Large intestine (tissue), 3 donors: ENCODE data around the gene RGS6. TPM values are rescaled to one million over a fixed set of nuclear protein-coding genes. Genes with fewer than 3 reads are reported as not detected.

Experiments
- DNase-seq, 2 donors: peaks; one replicate each; pipeline versions ENCODE4 v3.0.0 to v3.0.0-alpha.2; 2013
- H3K27ac ChIP-seq: one replicate; pipeline ENCODE4 v1.5.1; 2013; ENCODE audit warnings: low read length
- H3K27me3 ChIP-seq: 2 replicates; pipeline ENCODE4 v1.6.1; 2013; ENCODE audit warnings: low read length; ENCODE audit not compliant: control insufficient read depth, insufficient read depth
- H3K36me3 ChIP-seq: 2 replicates; pipeline ENCODE4 v1.6.1; 2013; ENCODE audit warnings: low read length; ENCODE audit not compliant: control insufficient read depth, insufficient read depth
- H3K4me1 ChIP-seq: one replicate; pipeline ENCODE4 v1.6.1; 2013; ENCODE audit warnings: low read length; ENCODE audit not compliant: control insufficient read depth, insufficient read depth
- H3K4me3 ChIP-seq: one replicate; pipeline ENCODE4 v1.5.1; 2013; ENCODE audit warnings: low read length
- H3K9me3 ChIP-seq: one replicate; pipeline ENCODE4 v1.6.1; 2013; ENCODE audit warnings: mild to moderate bottlenecking, low read depth, low read length, moderate library complexity; ENCODE audit not compliant: control insufficient read depth
- WGBS: methylation state at CpG from one replicate; pipeline ENCODE4 v1.1.5; 2013; ENCODE audit warnings: low lambda C conversion rate; ENCODE audit not compliant: insufficient coverage; 5-methylcytosine and 5-hydroxymethylcytosine counted together
- polyA plus RNA-seq: library from polyadenylated mRNA; unstranded; fragments of 120-200 nt; gene quantifications from one replicate; pipeline ENCODE4 v1.2.1, GENCODE V29; 2013

The RGS6 gene
- polyA plus RNA-seq, 1 donor: 2.7 TPM

DNA sequence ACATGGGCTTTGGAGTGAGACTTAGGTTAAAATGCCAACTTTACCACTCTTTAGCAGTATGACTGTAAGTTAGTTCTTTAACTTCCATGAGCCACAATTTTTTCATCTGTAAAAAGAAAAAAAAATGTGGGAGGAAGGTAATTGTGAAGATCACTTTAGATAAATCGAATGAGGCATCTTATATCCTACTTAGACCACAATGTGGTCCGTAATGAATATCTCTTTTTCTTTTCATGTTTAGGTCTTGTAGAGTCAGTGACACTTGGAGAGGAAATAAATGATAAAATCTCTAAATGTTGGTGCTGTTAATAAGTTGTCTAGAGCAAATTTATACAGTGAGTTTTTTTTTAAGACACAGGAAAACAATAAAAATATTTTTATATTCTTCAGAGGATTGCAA, 34.3 kb downstream of the RGS6 start:
- Histone ChIP-seq H3K4me1 (no peaks in the 10 kb centered on the region), H3K9me3 (no peaks in the 10 kb centered on the region), H3K4me3 (no peak overlapping the region), H3K27me3 (no peaks in the 10 kb centered on the region), H3K36me3 (no peaks in the 10 kb centered on the region), H3K27ac (no peak overlapping the region)
- DNase-seq: no peak
- WGBS: 78% methylated on average over 2 of the region's 2 CpGs

DNA sequence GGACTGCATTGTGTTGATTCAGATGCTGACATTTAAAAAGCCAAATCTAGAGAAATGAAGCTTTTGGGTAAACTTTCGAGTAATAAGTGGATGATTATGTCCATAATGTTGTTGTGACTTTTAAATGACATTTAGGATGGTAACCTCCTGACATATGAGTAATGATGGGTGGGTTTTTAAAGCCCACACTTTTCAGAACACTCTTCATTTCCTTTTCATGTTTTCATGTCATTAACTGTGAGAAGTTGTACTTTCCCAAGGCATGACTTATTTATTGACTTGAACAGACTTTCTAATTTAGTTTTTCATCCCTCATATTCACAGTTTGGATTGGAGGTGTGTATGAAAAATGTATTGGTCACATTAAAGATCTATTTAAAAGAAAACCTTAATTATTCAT, 35.5 kb downstream of the RGS6 start:
- WGBS: 82% methylated on average over 1 of the region's 1 CpG
- H3K4me3 ChIP-seq: no peak overlapping the region
- no peak for DNase-seq
- H3K4me1 ChIP-seq: no peaks in the 10 kb centered on the region
- H3K36me3 ChIP-seq: no peaks in the 10 kb centered on the region
- H3K9me3 ChIP-seq: no peaks in the 10 kb centered on the region
- H3K27ac ChIP-seq: no peak overlapping the region
- no peaks in the 10 kb centered on the region for H3K27me3 ChIP-seq

DNA sequence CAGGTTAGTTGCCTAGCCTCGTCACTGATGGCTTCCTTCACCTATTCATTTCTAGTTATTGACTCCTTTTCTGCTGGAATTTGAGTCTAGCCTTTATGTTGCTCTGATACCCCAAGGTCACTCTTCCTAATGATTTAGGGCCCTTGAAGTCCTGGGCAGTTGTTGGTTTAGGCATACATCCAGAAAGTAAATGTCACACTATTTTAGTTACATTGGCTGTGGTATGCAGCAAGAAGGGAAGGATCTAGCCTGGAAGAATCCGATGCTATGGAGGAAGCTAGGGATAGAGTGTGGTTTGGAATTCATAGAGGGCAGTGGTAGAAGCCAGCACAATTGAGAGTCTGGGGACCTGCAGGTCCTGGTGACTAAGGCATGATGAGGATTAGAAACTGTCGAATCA, 38.0 kb downstream of the RGS6 start:
- Histone ChIP-seq H3K36me3 (no peaks in the 10 kb centered on the region), H3K4me3 (no peak overlapping the region), H3K9me3 (no peaks in the 10 kb centered on the region), H3K27ac (no peak overlapping the region), H3K4me1 (no peaks in the 10 kb centered on the region), H3K27me3 (no peaks in the 10 kb centered on the region)
- no peak for DNase-seq
- WGBS: 100% methylated on average over 1 of the region's 3 CpGs

GRCh38 chr14:71985538-71986189, 53.4 kb downstream of the RGS6 start:
- Histone ChIP-seq H3K9me3 (no peaks in the 10 kb centered on the region), H3K4me1 (no peaks in the 10 kb centered on the region), H3K4me3 (no peak overlapping the region), H3K36me3 (no peaks in the 10 kb centered on the region), H3K27me3 (no peaks in the 10 kb centered on the region), H3K27ac (no peak overlapping the region)
- WGBS: 71% methylated on average over 1 of the region's 3 CpGs
- DNase-seq: peak; percentile 5 to 24

- Histone ChIP-seq H3K9me3 (no peaks in the 10 kb centered on the region), H3K27ac (no peak overlapping the region), H3K4me3 (no peak overlapping the region), H3K36me3 (no peaks in the 10 kb centered on the region), H3K4me1 (no peaks in the 10 kb centered on the region), H3K27me3 (no peaks in the 10 kb centered on the region)
- no peak for DNase-seq
- no CpG with 5 or more reads among the region's 5 CpGs for WGBS
Observed at GRCh38 chr14:71988476-71988875, 56.2 kb downstream of the RGS6 start.

DNA sequence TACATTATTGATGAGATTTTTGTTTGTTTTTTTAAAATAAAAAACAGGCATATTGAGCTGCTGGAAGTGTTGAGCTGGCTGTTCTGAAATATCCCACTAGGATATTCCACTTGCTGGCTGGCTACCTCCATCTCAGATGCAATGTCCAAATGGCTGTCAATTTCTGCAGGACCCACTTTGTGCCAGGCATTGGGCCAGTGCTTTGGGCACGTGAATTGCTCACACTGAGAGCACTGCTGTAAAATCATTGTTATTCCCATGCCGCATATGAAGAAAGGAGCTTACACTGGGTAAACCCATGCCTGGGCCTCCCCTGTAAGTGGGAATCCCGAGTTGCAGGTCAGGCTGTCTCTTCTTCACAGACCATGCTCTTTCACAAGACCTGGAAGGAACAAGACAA, 56.7 kb downstream of the RGS6 start:
- Histone ChIP-seq H3K36me3 (no peaks in the 10 kb centered on the region), H3K27ac (no peak overlapping the region), H3K4me3 (no peak overlapping the region), H3K4me1 (no peaks in the 10 kb centered on the region), H3K9me3 (no peaks in the 10 kb centered on the region), H3K27me3 (no peaks in the 10 kb centered on the region)
- DNase-seq: no peak
- WGBS: no CpG with 5 or more reads among the region's 3 CpGs

DNA sequence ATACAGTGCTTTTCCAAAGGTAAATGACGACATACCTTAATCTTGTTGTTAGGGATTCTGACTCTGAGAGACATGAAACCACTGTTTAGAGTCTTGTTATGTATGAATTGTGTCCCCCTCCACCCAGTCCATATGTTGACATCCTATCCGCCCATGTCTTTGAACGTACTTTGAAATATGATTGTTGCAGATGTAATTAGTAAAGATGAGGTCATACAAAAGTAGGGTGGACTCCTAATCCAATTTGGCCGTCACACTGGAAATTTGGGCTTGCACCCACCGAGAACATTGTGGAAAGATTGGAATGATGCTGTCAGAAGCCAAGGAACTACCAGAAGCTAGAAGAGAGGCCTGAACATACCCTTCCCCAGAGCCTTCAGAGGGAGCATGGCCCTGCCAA, 62.2 kb downstream of the RGS6 start:
- H3K9me3 ChIP-seq: no peaks in the 10 kb centered on the region
- no CpG with 5 or more reads among the region's 5 CpGs for WGBS
- no peaks in the 10 kb centered on the region for H3K4me1 ChIP-seq
- DNase-seq: no peak
- H3K4me3 ChIP-seq: no peak overlapping the region
- no peak overlapping the region for H3K27ac ChIP-seq
- H3K36me3 ChIP-seq: no peaks in the 10 kb centered on the region
- H3K27me3 ChIP-seq: no peaks in the 10 kb centered on the region

DNA sequence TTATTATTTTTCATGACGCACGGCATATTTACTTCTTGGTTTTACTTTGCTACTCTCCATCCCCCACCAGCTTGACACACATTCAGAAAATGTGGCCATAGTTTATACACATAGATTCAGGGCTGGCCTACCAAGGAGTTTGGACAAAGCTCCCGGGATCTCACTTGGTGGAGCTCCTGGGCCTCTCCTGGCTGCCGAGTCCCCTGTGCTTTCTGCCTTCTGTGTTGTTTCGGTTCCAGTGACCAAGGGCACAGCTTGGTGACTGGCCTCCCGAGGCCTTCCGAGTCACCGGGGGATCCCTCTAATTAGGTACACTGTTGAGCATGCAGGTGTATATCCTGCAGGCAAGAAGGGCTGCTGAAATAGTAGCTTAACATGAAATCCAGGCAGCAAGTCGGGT, 63.5 kb downstream of the RGS6 start:
- H3K36me3 ChIP-seq: no peaks in the 10 kb centered on the region
- no peak overlapping the region for H3K4me3 ChIP-seq
- no peaks in the 10 kb centered on the region for H3K4me1 ChIP-seq
- no peak overlapping the region for H3K27ac ChIP-seq
- WGBS: 100% methylated on average over 2 of the region's 9 CpGs
- H3K27me3 ChIP-seq: no peaks in the 10 kb centered on the region
- no peaks in the 10 kb centered on the region for H3K9me3 ChIP-seq
- DNase-seq: no peak

DNA sequence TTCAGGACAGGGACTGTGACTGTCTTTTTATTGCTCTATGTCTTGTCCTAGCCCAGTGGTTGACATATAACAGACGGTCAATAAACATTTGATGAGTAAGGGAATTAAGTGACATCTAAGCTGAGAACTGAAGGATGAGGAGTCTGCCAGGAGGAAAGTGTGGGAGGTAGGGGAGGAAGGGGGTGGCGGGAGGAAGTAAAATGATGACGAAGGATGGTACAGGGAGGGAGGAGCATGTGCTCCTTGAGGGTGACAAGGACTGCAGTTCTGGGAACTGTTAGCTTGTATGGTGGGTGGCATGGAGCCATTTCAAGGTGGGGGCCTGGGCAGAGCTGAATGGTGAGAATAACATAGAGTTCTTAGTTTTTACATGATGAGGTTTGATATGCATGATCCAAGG, 64.4 kb downstream of the RGS6 start:
- Histone ChIP-seq H3K9me3 (no peaks in the 10 kb centered on the region), H3K4me3 (no peak overlapping the region), H3K27me3 (no peaks in the 10 kb centered on the region), H3K36me3 (no peaks in the 10 kb centered on the region), H3K4me1 (no peaks in the 10 kb centered on the region), H3K27ac (no peak overlapping the region)
- 100% methylated on average over 2 of the region's 3 CpGs for WGBS
- no peak for DNase-seq

- Histone ChIP-seq H3K4me1 (no peaks in the 10 kb centered on the region), H3K27me3 (no peaks in the 10 kb centered on the region), H3K9me3 (no peaks in the 10 kb centered on the region), H3K36me3 (no peaks in the 10 kb centered on the region), H3K27ac (no peak overlapping the region), H3K4me3 (no peak overlapping the region)
- no CpG with 5 or more reads among the region's 9 CpGs for WGBS
- DNase-seq: no peak
Observed at GRCh38 chr14:72000907-72001306, 68.7 kb downstream of the RGS6 start.

- WGBS: 90% methylated on average over 3 of the region's 3 CpGs
- Histone ChIP-seq H3K9me3 (no peaks in the 10 kb centered on the region), H3K36me3 (no peaks in the 10 kb centered on the region), H3K27me3 (no peaks in the 10 kb centered on the region), H3K4me3 (no peak overlapping the region), H3K4me1 (no peaks in the 10 kb centered on the region), H3K27ac (no peak overlapping the region)
- no peak for DNase-seq
Observed at GRCh38 chr14:72002731-72003130, 70.5 kb downstream of the RGS6 start.
